Adrenal gland (tissue), 12 donors: ENCODE results near the gene PEPD. TPM values are rescaled to one million over a fixed set of nuclear protein-coding genes. Genes with fewer than 3 reads are reported as not detected.

Experiments
- DNase-seq, 7 donors: peaks; one replicate each; pipeline ENCODE4 v3.0.0-alpha.2; 2019 to 2020
- H3K27ac ChIP-seq, 5 donors: fragments of 200-600 bp; sonication (generic) in 4 of 5; 1 replicate in 3 of 5; 2 replicates in 2 of 5; pipeline versions ENCODE4 v1.5.1 to v1.8.0; 2016 to 2020; ENCODE audit warnings: mild to moderate bottlenecking in 1 of 5
- H3K27me3 ChIP-seq: fragments of 200-600 bp; 2 replicates; pipeline ENCODE4 v1.8.0; 2021
- H3K36me3 ChIP-seq, 2 donors: fragments of 200-600 bp; replicated peaks in 1 of 2; 1 replicate in 1 of 2; 2 replicates in 1 of 2; pipeline versions ENCODE4 v1.5.1 to v1.8.0; 2018 to 2022
- H3K4me1 ChIP-seq, 2 donors: fragments of 200-600 bp; replicated peaks in 1 of 2; 1 replicate in 1 of 2; 2 replicates in 1 of 2; pipeline versions ENCODE4 v1.5.1 to v1.8.0; 2018 to 2021
- H3K4me3 ChIP-seq, 4 donors: fragments of 200-600 bp; sonication (generic) in 3 of 4; one replicate each; pipeline ENCODE4 v1.5.1; 2016 to 2018
- H3K9me3 ChIP-seq, 3 donors: fragments of 200-600 bp; sonication (generic) in 1 of 3; replicated peaks in 1 of 3; 1 replicate in 2 of 3; 2 replicates in 1 of 3; pipeline versions ENCODE4 v1.5.1 to v1.8.0; 2016 to 2021
- CTCF ChIP-seq, 6 experiments: fragments of 450-650 bp in 4 of 6; fragments of 200-600 bp in 2 of 6; sonication (generic) in 1 of 6; IDR thresholded peaks; 1 replicate in 5 of 6; 2 replicates in 1 of 6; pipeline versions ENCODE4 v1.5.1 to v1.8.0; 2016 to 2021; ENCODE audit warnings: antibody characterized with exemption in 6 of 6, mild to moderate bottlenecking in 2 of 6, moderate library complexity in 1 of 6
- POLR2A ChIP-seq, 2 donors: fragments of 450-650 bp; IDR thresholded peaks; one replicate each; pipeline ENCODE4 v1.6.1; 2017; ENCODE audit warnings: antibody characterized with exemption in 2 of 2, mild to moderate bottlenecking in 2 of 2, moderate library complexity in 1 of 2
- WGBS, 4 donors: extraction: QIAGEN DNeasy Blood & Tissue Kit in 2 of 4; methylation state at CpG; one replicate each; pipeline versions ENCODE4 v1.1.5 to v1.1.7; 2013 to 2017; 5-methylcytosine and 5-hydroxymethylcytosine counted together
- intact Hi-C, 2 donors: fragments of 100-400 bp; cut with DNase I; formaldehyde crosslinking; loops; one replicate each; pipeline versions ENCODE4 v1.14.1 to v1.15.0; 2022 to 2023
- polyA plus RNA-seq, 3 donors: library from polyadenylated mRNA; stranded (reverse); fragments of 200-250 nt in 2 of 3; fragments of 350-450 nt in 1 of 3; fragmentation: Illumina TruSeq in 1 of 3; extraction: RNeasy Lipid Tissue Mini Kit (QIAGEN cat#74804) in 1 of 3; gene quantifications; one replicate each; pipeline ENCODE4 v1.2.3, GENCODE V29; 2013 to 2014
- total RNA-seq, 9 donors: library from RNA; depleted of rRNA in 4 of 9; stranded (reverse); fragments of >200 nt in 4 of 9; fragments of 120-200 nt in 1 of 9; fragmentation: NEBNext Ultra II Directional in 1 of 9; extraction: Animal tissue kit (Norgen Biotek cat#: 25700) in 1 of 9; gene quantifications; one replicate each; pipeline versions ENCODE4 v1.1.0 to v1.2.4, GENCODE V29; 2013 to 2023
- donor health status: healthy with polysubstance abuse.
- donor health status: Bipolar disorder and iron deficiency.
- donor health status: DM: yes; HTN: yes; CAD: no.
- donor health status: DM: no; HTN: no; CAD: no.
- donor health status: DM: no; HTN: no; CAD: no.
- donor health status: DM: yes; HTN: yes; CAD: no.

The PEPD gene
- total and polyA plus RNA-seq, 12 donors: 24.4 to 311 (median 116) TPM

- no peak for TF ChIP-seq CTCF (IDR thresholded peaks at IDR 0.05)
- no peak for TF ChIP-seq POLR2A (IDR thresholded peaks at IDR 0.05)
- Histone ChIP-seq H3K27me3 (no peaks in the 10 kb centered on the region), H3K36me3 (no peaks in the 10 kb centered on the region), H3K27ac (no peak overlapping the region), H3K4me1 (peaks cover 0 to 14% of the 10 kb centered on the region in 2 donors), H3K9me3 (no peaks in the 10 kb centered on the region), H3K4me3 (no peak overlapping the region)
- WGBS, 4 donors: 87 to 94% (median 93%) methylated on average over 13 of the region's 13 CpGs
- peak in 2 of 7 donors; percentile 16 to 52 for DNase-seq
- intact Hi-C loops: no loop called here
Measured at GRCh38 chr19:33471111-33471996, 50.2 kb downstream of the PEPD start.

DNA sequence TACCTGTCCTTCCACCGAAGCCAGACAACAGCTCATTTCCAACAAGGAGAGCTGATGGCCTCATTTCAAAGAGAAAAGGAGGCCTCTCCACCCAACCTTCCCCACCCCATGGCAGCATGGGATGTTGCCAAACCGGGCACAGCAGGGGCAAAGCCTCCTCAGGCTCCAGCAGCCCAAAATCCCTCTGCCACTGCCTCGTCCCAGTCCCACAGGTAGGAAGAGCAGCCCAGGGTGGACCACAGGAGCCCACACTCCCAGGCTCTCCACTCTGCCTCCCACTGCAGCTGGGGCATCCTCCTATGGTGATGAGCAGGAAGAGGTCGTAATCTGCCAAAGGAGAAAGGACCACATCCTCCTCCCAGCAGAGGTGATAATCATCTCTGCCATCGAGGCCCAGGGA lies 50.9 kb downstream of the PEPD start:
- H3K4me3 ChIP-seq: no peak overlapping the region
- H3K9me3 ChIP-seq: no peaks in the 10 kb centered on the region
- peak in 2 of 7 donors; percentile 6 to 39 for DNase-seq
- H3K27me3 ChIP-seq: no peaks in the 10 kb centered on the region
- WGBS, 4 donors: 71 to 89% (median 81%) methylated on average over 4 to 5 of the region's 5 CpGs
- peaks cover 0 to 14% of the 10 kb centered on the region in 2 donors for H3K4me1 ChIP-seq
- TF ChIP-seq CTCF (IDR thresholded peaks at IDR 0.05): no peak
- TF ChIP-seq POLR2A (IDR thresholded peaks at IDR 0.05): no peak
- H3K36me3 ChIP-seq: no peaks in the 10 kb centered on the region
- intact Hi-C loops: no loop called here
- H3K27ac ChIP-seq: no peak overlapping the region

DNA sequence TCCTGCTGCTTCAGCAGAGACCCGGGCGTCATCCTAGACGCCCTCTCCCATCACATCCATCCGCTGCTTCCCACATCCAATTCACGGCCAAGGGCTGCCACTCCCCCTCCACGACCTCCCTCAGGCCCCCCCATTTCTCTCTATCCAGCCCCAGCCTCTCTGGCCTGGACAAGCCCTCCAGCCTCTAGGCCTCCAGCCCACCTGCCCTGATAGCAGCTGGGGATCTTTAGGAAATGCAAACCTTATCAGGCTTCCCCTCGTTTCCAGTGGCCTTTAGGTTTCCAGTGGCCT lies 51.6 kb downstream of the PEPD start:
- DNase-seq: no peak
- no peaks in the 10 kb centered on the region for H3K27me3 ChIP-seq
- intact Hi-C loops: no loop called here
- no peaks in the 10 kb centered on the region for H3K36me3 ChIP-seq
- peaks cover 0 to 14% of the 10 kb centered on the region in 2 donors for H3K4me1 ChIP-seq
- H3K27ac ChIP-seq: no peak overlapping the region
- H3K4me3 ChIP-seq: no peak overlapping the region
- TF ChIP-seq CTCF (IDR thresholded peaks at IDR 0.05) (no peak), POLR2A (IDR thresholded peaks at IDR 0.05) (no peak)
- WGBS, 4 donors: 85 to 95% (median 92%) methylated on average over 7 of the region's 7 CpGs
- H3K9me3 ChIP-seq: no peaks in the 10 kb centered on the region

GRCh38 chr19:33469171-33470039 lies 52.2 kb downstream of the PEPD start:
- TF ChIP-seq CTCF (IDR thresholded peaks at IDR 0.05) (no peak), POLR2A (IDR thresholded peaks at IDR 0.05) (no peak)
- WGBS, 4 donors: 94 to 97% (median 96%) methylated on average over 19 to 20 of the region's 20 CpGs
- Histone ChIP-seq H3K4me1 (peaks cover 0 to 14% of the 10 kb centered on the region in 2 donors), H3K9me3 (no peaks in the 10 kb centered on the region), H3K27me3 (no peaks in the 10 kb centered on the region), H3K4me3 (no peak overlapping the region), H3K36me3 (no peaks in the 10 kb centered on the region), H3K27ac (no peak overlapping the region)
- DNase-seq: peak in 2 of 7 donors; percentile 10 to 31
- intact Hi-C loops: no loop called here
